ENCODE measurements around the gene RASAL1.

The RASAL1 gene

GRCh38 chr12:113077057-113077858 lies 58.3 kb downstream of the RASAL1 start:
- no peak for FAIRE-seq

GRCh38 chr12:113075137-113075683 lies 60.4 kb downstream of the RASAL1 start:
- DNase-seq (ENCODE audit: low spot score) (no peak), FAIRE-seq (no peak)

More at GRCh38 chr12:113077057-113077858, 58.3 kb downstream of the RASAL1 start:
- no peak for DNase-seq (ENCODE audit: low spot score)

- no peak for DNase-seq (ENCODE audit: low spot score)
- no peak for FAIRE-seq
These were observed 62.0 kb downstream of the RASAL1 start for GRCh38 chr12:113073586-113073985.

- FAIRE-seq (no peak), DNase-seq (ENCODE audit: low spot score) (no peak)
These were observed 63.4 kb downstream of the RASAL1 start for GRCh38 chr12:113072136-113072535.

- DNase-seq (ENCODE audit: low spot score), result no peak
- no peak for FAIRE-seq
These were observed 64.1 kb downstream of the RASAL1 start for GRCh38 chr12:113071135-113072112.

GRCh38 chr12:113070117-113070906 lies 65.2 kb downstream of the RASAL1 start:
- FAIRE-seq (no peak), DNase-seq (ENCODE audit: low spot score) (no peak)

GRCh38 chr12:113069751-113070116 lies 65.8 kb downstream of the RASAL1 start:
- no peak for FAIRE-seq

GRCh38 chr12:113069149-113069548 lies 66.4 kb downstream of the RASAL1 start:
- DNase-seq (ENCODE audit: low spot score) (no peak), FAIRE-seq (no peak)

More at GRCh38 chr12:113069751-113070116, 65.8 kb downstream of the RASAL1 start:
- no peak for DNase-seq (ENCODE audit: low spot score)

- FAIRE-seq (no peak), DNase-seq (ENCODE audit: low spot score) (no peak)
These were observed 67.3 kb downstream of the RASAL1 start for GRCh38 chr12:113067987-113068935.

- no peak for FAIRE-seq
These were observed 68.7 kb downstream of the RASAL1 start for GRCh38 chr12:113066813-113067400.

GRCh38 chr12:113065126-113066007 lies 70.2 kb downstream of the RASAL1 start:
- FAIRE-seq (no peak), DNase-seq (ENCODE audit: low spot score) (peak; percentile 42)

More at GRCh38 chr12:113066813-113067400, 68.7 kb downstream of the RASAL1 start:
- no peak for DNase-seq (ENCODE audit: low spot score)

- no peak for DNase-seq (ENCODE audit: low spot score)
- no peak for FAIRE-seq
These were observed 71.0 kb downstream of the RASAL1 start for GRCh38 chr12:113064395-113065125.

- FAIRE-seq, result no peak
- no peak for DNase-seq (ENCODE audit: low spot score)
These were observed 71.9 kb downstream of the RASAL1 start for GRCh38 chr12:113063396-113064350.

- no peak for DNase-seq (ENCODE audit: low spot score)
- FAIRE-seq, result peak; percentile 63
These were observed 72.8 kb downstream of the RASAL1 start for GRCh38 chr12:113062502-113063395.

- DNase-seq (ENCODE audit: low spot score) (no peak), FAIRE-seq (no peak)
These were observed 74.4 kb downstream of the RASAL1 start for GRCh38 chr12:113061061-113061694.

All from urothelium cell line (cell line).